Activated CD4-positive, alpha-beta T cell treated with anti-CD3 and anti-CD28 coated beads, Interleukin-2, amount 50 U/mL, for 48 hours (primary cell): ENCODE measurements around the gene CCNK.

ENCODE experiments used
- DNase-seq, 2 experiments: peaks; one replicate each; pipeline ENCODE4 v3.0.0-alpha.2; 2020

CCNK gene

DNA sequence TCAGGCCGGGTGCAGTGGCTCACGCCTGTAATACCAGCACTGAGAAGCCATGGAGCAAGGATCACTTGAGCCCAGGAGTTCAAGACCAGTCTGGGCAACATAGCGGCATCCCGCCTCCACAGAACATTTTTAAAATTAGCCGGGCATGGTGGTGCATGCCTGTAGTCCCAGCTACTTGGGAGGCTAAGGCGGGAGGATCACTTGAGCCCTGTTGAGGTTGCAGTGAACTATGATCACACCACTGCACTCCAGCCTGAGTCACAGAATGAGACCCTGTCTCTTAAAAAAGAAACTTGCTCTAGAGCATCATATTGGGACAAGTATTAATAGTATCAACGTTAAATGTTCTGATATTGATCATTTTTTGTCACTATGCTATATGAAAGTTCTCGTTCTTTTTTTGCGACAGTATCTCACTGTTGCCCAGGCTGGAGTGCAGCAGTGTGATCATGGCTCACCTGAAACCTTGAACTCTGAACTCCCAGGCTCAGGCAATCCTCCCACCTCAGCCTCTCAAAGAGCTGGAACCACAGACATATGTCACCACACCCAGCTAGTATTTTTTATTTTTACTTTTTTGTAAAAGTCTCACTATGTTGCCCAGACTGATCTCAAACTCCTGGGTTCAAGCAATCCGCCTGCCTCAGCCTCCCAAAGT is 75.1 kb downstream of the CCNK start:
- DNase-seq = no peak

DNA sequence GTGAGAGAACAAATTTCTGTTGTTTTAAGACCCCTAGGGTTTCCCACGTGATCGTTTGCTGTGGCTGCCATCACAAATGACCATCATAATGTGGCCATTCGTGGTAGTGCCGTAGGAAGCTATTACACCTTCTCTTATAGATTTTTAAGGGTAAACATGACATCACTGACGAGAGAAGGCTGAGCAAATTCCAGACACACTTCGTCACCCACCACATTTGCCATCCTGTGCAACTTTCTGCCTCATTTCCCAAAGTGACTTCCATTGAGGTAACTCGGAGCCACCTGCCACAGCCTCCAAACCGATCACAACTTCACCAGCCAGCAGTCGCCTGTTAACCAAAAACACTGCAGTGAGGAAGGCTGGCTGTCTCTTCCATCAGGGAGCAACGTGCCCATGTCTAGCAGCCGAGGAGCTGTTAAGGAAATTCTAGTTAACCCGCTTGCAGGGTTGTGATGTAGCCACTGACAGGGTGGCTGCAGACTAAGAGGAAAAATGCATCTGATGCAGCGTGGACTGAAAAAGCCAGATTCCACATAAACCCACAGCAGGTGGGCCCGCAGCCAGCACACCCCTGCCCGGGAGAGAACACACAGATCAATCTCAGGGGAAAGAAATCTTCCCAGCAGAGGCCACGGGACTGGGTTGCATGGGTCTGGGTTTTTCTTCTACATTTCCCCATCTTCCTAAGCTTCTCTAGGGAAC is 78.2 kb downstream of the CCNK start:
- no peak for DNase-seq

DNA sequence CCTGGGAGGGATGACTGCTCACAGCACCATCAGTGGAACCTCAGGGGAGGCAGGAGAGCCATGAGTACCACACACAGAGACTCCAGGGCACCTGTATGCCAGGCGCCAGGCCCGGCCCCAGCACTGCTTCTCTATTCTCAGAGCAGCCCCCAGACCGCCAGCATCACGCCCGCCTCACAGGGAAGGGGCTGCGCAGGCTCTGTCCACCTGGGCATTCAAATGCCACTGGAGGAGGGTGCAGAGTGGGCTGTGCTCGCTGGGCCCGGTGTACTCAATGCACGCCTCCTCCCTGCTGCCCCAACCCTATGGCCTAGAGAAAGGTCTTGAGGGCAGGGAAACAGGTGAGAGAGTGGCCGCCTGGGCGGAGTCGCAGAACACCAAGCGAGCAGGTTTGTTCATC is 79.2 kb downstream of the CCNK start:
- DNase-seq = no peak

DNA sequence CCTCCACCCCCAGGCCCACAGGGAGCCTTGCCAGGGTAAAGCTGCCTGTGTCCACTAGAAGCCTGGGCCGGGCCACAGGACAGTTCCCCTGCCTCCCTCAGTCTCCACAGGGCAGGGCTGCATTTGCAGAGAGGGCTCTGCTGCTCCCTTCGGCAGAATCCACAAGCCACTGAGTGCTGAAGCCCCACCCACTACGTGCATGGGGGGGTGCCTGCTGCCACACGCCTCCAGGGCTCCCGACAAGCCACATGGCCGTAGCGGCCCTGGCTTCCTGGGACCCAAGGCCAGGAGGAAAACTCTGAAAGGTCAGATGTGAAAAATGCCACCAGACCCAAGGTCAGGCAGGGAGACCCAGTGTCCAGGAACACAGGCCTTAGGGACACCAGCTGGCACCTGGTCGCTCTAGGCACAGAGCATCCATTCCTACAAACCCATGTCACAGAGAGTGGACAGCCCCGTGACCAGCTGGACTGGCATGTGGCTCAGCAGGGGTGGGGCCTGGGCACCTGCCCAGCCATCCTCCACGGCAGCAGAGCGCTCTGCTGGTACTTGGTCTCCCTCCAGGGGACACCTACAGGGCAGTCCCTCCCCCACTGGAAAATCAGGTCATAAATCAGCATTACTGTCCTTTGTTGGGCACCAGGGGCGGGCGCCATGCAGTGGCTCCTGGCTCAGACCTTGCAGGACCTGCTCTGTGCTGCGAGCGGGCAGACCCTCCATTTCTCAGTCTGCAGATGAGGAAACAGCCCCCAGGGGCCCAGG is 79.9 kb downstream of the CCNK start:
- DNase-seq = no peak

DNA sequence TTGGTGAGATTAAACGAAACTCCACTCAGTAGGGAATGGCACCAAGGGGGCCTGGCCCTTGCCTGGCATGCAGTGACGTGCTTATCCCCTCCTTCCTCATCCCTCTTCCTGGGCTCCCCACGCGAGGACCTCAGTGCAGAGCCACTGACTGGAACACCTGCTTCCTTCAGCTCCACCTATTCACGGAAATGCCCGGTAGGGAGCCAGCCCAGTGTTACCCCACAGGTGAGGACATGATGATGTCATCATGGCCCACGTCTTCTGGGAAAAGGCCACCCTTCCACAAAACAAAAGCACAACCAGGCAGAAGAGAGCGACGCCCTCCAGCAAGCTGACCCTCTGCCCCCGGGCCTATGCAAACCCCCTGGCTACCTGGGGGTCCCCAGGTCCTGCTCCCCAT is 80.7 kb downstream of the CCNK start:
- no peak for DNase-seq
